PC-3 (cell line): Measurements from ENCODE around the gene CEP85L. TPM values are rescaled to one million over a fixed set of nuclear protein-coding genes. Genes with fewer than 3 reads are reported as not detected.

Experiments
- ATAC-seq: fragments of 200-7000 bp; cut with Tn5 transposase; 2 replicates; pipeline ENCODE4 v1.9.1; 2020; ENCODE audit warnings: mild to moderate bottlenecking, moderate library complexity
- BruUV-seq: library from RNA; stranded (reverse); fragments of 400-500 nt; replicated peaks from 2 replicates; lab custom pipeline; 2021; lab: Mats Ljungman, UMichigan
- CTCF ChIA-PET: fragments of 300-600 bp; sonication (Branson Sonifier 250); formaldehyde crosslinking; loops from one replicate; lab custom pipeline; 2022; ENCODE audit warnings: antibody characterized with exemption; lab: Charles Lee
- POLR2A ChIA-PET: fragments of 300-600 bp; sonication (Branson Sonifier 250); formaldehyde crosslinking; loops from one replicate; lab custom pipeline; 2022; ENCODE audit warnings: antibody characterized with exemption; ENCODE audit not compliant: unreplicated experiment; lab: Charles Lee
- DNase-seq: peaks from one replicate; pipeline ENCODE4 v3.0.0-alpha.2; 2015
- H2AFZ ChIP-seq: fragments of 300-600 bp; sonication (generic); 2 replicates; pipeline ENCODE4 v1.6.0; 2016; ENCODE audit warnings: antibody characterized with exemption, low read length
- H3F3A ChIP-seq: fragments of 300-600 bp; sonication (generic); one replicate; pipeline ENCODE4 v1.6.0; 2017; ENCODE audit warnings: antibody characterized with exemption, low read length, control low read depth, mild to moderate bottlenecking; ENCODE audit not compliant: unreplicated experiment
- H3K27ac ChIP-seq: fragments of 300-600 bp; sonication (generic); 2 replicates; pipeline ENCODE4 v1.5.1; 2016; ENCODE audit warnings: mild to moderate bottlenecking, low read length
- H3K27me3 ChIP-seq: fragments of 300-600 bp; sonication (generic); 2 replicates; pipeline ENCODE4 v1.6.1; 2016; ENCODE audit warnings: low read length, mixed read lengths
- H3K36me3 ChIP-seq: fragments of 300-600 bp; sonication (generic); 2 replicates; pipeline ENCODE4 v1.6.1; 2016; ENCODE audit warnings: low read depth, mixed run types, low read length, mixed read lengths
- H3K4me1 ChIP-seq: fragments of 300-600 bp; sonication (generic); 2 replicates; pipeline ENCODE4 v1.5.1; 2016; ENCODE audit warnings: low read length; ENCODE audit not compliant: insufficient read depth
- H3K4me2 ChIP-seq: fragments of 300-600 bp; sonication (generic); 2 replicates; pipeline ENCODE4 v1.6.0; 2016; ENCODE audit warnings: low read length
- H3K4me3 ChIP-seq: fragments of 300-600 bp; sonication (generic); 2 replicates; pipeline ENCODE4 v1.5.1; 2016; ENCODE audit warnings: mild to moderate bottlenecking, low read length, mixed read lengths
- H3K79me2 ChIP-seq: fragments of 300-600 bp; sonication (generic); 2 replicates; pipeline ENCODE4 v1.6.1; 2017; ENCODE audit warnings: low read length, mixed read lengths
- H3K9ac ChIP-seq: fragments of 300-600 bp; sonication (generic); 2 replicates; pipeline ENCODE4 v1.6.0; 2016; ENCODE audit warnings: mild to moderate bottlenecking, low read length
- H3K9me2 ChIP-seq: fragments of 300-600 bp; sonication (generic); replicated peaks from 2 replicates; pipeline ENCODE4 v1.6.1; 2016; ENCODE audit warnings: mixed run types, low read length, mixed read lengths
- H3K9me3 ChIP-seq: fragments of 300-600 bp; sonication (generic); 2 replicates; pipeline ENCODE4 v1.6.1; 2016; ENCODE audit warnings: low read length, mixed read lengths
- H4K20me1 ChIP-seq: fragments of 300-600 bp; sonication (generic); 2 replicates; pipeline ENCODE4 v1.6.1; 2016; ENCODE audit warnings: low read length, mixed read lengths
- EZH2 ChIP-seq: fragments of 300-600 bp; sonication (generic); IDR thresholded peaks from one replicate; pipeline ENCODE4 v1.6.1; 2017; ENCODE audit warnings: antibody characterized with exemption, mild to moderate bottlenecking, low read length; ENCODE audit not compliant: unreplicated experiment
- EZH2phosphoT487 ChIP-seq: fragments of 300-600 bp; sonication (generic); IDR thresholded peaks from 2 replicates; pipeline ENCODE4 v1.6.1; 2018; ENCODE audit warnings: mild to moderate bottlenecking, antibody characterized with exemption, low read length, borderline replicate concordance
- intact Hi-C: fragments of 100-400 bp; cut with micrococcal nuclease; formaldehyde crosslinking; loops from 2 replicates; pipeline ENCODE4 v1.9.0; 2023
- total RNA-seq: library from RNA; depleted of rRNA; stranded (reverse); fragments of >200 nt; gene quantifications from 2 replicates; pipeline ENCODE4 v1.2.3, GENCODE V29; 2014
- TF ChIP-seq, protein P1 (sequence below): fragments of 300-600 bp; sonication (generic); conservative IDR thresholded peaks from 2 replicates; pipeline ENCODE4 v1.5.1; 2017; ENCODE audit warnings: antibody characterized with exemption, low read depth, mild to moderate bottlenecking, low read length

The CEP85L gene
- total RNA-seq, 1 experiment from 2014 or later = 7.8 TPM

DNA sequence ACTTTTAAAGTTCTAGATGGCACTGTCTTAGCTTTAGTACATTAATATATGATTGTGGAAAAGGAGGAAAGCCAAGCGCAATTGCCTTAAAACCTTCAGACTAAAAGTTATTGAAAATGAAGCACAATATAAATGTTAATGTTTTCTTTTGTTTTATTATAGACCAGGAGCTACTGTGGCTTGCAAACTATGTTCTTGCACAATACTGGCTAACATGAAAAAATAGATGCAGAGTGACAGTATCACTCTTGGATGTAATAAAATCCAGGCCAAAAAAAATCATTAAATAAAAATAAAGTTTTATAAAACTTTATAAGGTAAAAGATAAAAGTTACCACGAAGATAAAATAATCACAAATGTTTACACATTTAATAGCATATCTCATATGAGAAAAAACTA, 121.6 kb downstream of the CEP85L start:
- ChIA-PET POLR2A (no interaction called here), CTCF (no interaction called here)
- Histone ChIP-seq H3K4me3 (no peak overlapping the region), H3K9me2 (no peaks in the 10 kb centered on the region), H3K36me3 (no peaks in the 10 kb centered on the region), H3F3A (no peaks in the 10 kb centered on the region), H3K27me3 (no peaks in the 10 kb centered on the region), H4K20me1 (no peaks in the 10 kb centered on the region), H3K9me3 (no peaks in the 10 kb centered on the region), H3K9ac (no peak overlapping the region), H3K79me2 (no peaks in the 10 kb centered on the region), H3K4me2 (no peak overlapping the region), H3K27ac (no peak overlapping the region), H2AFZ (no peak overlapping the region), H3K4me1 (no peaks in the 10 kb centered on the region)
- ATAC-seq (no peak), DNase-seq (no peak)
- BruUV-seq = no TSS peak
- TF ChIP-seq EZH2 (no peak), EZH2phosphoT487 (no peak)
- TF ChIP-seq, protein P1, sequence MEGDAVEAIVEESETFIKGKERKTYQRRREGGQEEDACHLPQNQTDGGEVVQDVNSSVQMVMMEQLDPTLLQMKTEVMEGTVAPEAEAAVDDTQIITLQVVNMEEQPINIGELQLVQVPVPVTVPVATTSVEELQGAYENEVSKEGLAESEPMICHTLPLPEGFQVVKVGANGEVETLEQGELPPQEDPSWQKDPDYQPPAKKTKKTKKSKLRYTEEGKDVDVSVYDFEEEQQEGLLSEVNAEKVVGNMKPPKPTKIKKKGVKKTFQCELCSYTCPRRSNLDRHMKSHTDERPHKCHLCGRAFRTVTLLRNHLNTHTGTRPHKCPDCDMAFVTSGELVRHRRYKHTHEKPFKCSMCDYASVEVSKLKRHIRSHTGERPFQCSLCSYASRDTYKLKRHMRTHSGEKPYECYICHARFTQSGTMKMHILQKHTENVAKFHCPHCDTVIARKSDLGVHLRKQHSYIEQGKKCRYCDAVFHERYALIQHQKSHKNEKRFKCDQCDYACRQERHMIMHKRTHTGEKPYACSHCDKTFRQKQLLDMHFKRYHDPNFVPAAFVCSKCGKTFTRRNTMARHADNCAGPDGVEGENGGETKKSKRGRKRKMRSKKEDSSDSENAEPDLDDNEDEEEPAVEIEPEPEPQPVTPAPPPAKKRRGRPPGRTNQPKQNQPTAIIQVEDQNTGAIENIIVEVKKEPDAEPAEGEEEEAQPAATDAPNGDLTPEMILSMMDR = no peak
- intact Hi-C loops = no loop called here

DNA sequence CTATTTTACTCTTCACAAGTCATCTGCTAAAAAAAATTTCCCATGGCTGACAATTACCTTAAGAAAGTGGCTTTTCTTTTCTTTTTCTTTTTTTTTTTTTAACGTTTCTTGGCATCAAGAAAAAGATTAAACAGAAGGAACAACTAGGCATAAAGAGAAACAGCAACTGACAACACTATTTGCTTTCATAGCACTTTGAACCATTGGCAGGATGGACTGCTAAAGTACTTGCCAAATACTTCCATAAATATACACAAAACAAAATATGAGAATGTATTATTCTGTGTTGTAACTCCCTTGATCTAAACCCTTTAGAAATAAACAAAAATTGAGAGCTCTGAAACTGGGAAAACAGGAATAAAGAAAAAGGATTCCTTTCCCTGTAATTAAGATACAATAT, 123.3 kb downstream of the CEP85L start:
- CTCF ChIA-PET = no interaction called here
- Histone ChIP-seq H3K4me3 (no peak overlapping the region), H3K79me2 (no peaks in the 10 kb centered on the region), H3K27me3 (no peaks in the 10 kb centered on the region), H3F3A (no peaks in the 10 kb centered on the region), H4K20me1 (no peaks in the 10 kb centered on the region), H3K9me3 (no peaks in the 10 kb centered on the region), H3K9me2 (no peaks in the 10 kb centered on the region), H3K4me2 (no peak overlapping the region), H3K9ac (no peak overlapping the region), H3K4me1 (no peaks in the 10 kb centered on the region), H2AFZ (no peak overlapping the region), H3K36me3 (no peaks in the 10 kb centered on the region), H3K27ac (no peak overlapping the region)
- POLR2A ChIA-PET = no interaction called here
- DNase-seq (no peak), ATAC-seq (no peak)
- no peak for TF ChIP-seq EZH2phosphoT487
- TF ChIP-seq, protein P1 = no peak
- intact Hi-C loops = no loop called here
- BruUV-seq = no TSS peak

DNA sequence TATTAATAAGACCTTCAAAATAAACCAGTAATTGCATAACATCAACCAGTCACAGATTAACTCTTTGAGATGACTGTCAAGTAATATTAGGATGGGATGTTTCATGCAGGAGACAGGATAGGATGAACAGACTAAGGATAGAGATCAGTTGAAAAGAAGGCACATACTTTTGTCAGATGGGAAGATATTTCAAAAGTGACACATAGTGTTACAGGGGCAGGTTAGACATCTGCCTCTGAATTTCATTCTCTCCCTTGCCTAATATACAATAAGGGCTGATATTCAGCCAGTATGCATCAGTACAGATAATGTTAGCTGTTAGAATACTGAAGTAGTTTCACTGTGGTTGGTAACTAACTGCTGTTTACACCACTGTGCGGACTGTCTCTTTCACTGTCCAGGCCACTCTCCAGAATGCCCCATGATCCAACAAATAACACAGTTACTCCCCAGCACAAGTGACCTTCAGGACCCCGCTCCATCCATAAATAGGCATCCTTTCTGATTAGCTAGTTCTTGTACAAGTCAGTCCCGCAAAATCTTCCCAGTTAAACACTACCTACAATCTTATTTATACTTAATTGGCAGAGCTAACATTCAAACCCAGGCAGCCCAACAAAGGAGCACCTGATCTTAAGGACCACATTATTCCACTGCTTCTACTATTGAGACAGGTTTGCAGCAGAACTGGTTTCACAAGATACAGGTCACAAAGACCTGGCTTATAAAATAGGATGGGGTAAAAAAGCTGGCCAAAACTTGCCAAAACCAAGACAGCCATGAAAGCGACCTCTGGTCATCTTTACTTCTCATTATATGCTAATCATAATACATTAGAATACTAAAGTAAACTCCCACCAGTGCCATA, 125.2 kb downstream of the CEP85L start:
- ATAC-seq (no peak), DNase-seq (no peak)
- no peaks in the 10 kb centered on the region for H3K4me1 ChIP-seq
- H3K79me2 ChIP-seq = no peaks in the 10 kb centered on the region
- no peaks in the 10 kb centered on the region for H3F3A ChIP-seq
- POLR2A ChIA-PET = no interaction called here
- H3K9me3 ChIP-seq = no peaks in the 10 kb centered on the region
- no peaks in the 10 kb centered on the region for H3K36me3 ChIP-seq
- TF ChIP-seq EZH2phosphoT487 = no peak
- TF ChIP-seq EZH2 = no peak
- TF ChIP-seq, protein P1 = no peak
- no peak overlapping the region for H3K4me2 ChIP-seq
- no peak overlapping the region for H3K4me3 ChIP-seq
- H2AFZ ChIP-seq = no peak overlapping the region
- no peaks in the 10 kb centered on the region for H3K9me2 ChIP-seq
- no peaks in the 10 kb centered on the region for H3K27me3 ChIP-seq
- no peak overlapping the region for H3K9ac ChIP-seq
- CTCF ChIA-PET = no interaction called here
- H4K20me1 ChIP-seq = no peaks in the 10 kb centered on the region
- no peak overlapping the region for H3K27ac ChIP-seq
- no TSS peak for BruUV-seq
- intact Hi-C loops = no loop called here
